Tibial nerve (tissue), 4 donors: ENCODE data around the gene CUX1.

Experiments used
- CTCF ChIP-seq, 5 experiments: fragments of 200-600 bp in 3 of 5; fragments of 450-650 bp in 2 of 5; sonication (generic) in 3 of 5; IDR thresholded peaks; one replicate each; pipeline ENCODE4 v1.5.1; 2016 to 2019; ENCODE audit warnings: antibody characterized with exemption in 5 of 5, mild to moderate bottlenecking in 3 of 5, moderate library complexity in 2 of 5
- EP300 ChIP-seq, 2 donors: sonication (generic); formaldehyde crosslinking; IDR thresholded peaks; one replicate each; pipeline ENCODE4 v1.6.1; 2017; ENCODE audit warnings: antibody characterized with exemption in 2 of 2, mild to moderate bottlenecking in 1 of 2
- POLR2A ChIP-seq, 2 donors: fragments of 450-650 bp; IDR thresholded peaks; one replicate each; pipeline ENCODE4 v1.6.1; 2017; ENCODE audit warnings: antibody characterized with exemption in 2 of 2, mild to moderate bottlenecking in 2 of 2, moderate library complexity in 2 of 2

DNA sequence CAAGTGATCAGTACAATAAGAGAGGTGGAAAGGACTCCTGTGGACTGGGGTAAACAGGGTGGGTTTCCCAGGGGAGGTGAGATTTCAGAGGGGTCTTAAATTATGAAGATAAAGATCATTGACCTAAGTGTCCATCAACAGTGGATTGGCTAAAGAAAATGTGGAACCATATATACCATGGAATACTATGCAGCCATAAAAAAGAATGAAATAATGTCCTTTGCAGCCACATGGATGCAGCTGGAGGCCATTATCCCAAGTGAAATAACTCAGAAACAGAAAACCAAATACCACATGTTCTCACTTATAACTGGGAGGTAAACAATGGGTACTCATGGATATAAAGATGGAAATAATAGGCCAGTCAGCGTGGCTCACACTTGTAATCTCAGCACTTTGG is 28.9 kb upstream of the CUX1 start:
- TF ChIP-seq POLR2A (IDR thresholded peaks at IDR 0.05) (no peak), CTCF (IDR thresholded peaks at IDR 0.05) (no peak), EP300 (IDR thresholded peaks at IDR 0.05) (no peak)
